Natural killer cell (primary cell): ENCODE data around the gene PTPRR. TPM values are rescaled to one million over a fixed set of nuclear protein-coding genes. Genes with fewer than 3 reads are reported as not detected.

Experiments used
- ATAC-seq, 3 donors: fragments of 150-1000 bp in 2 of 3; fragments of 200-7000 bp in 1 of 3; cut with Tn5 transposase; 1 replicate in 1 of 3; 2 replicates in 2 of 3; pipeline ENCODE4 v1.10.0; 2021; ENCODE audit warnings: mild to moderate bottlenecking in 2 of 3, moderate library complexity in 2 of 3
- DNase-seq, 2 donors: peaks; one replicate each; pipeline versions ENCODE4 v3.0.0 to v3.0.0-alpha.2; 2013 to 2021; ENCODE audit warnings: mixed read lengths in 1 of 2
- H3K27ac ChIP-seq: one replicate; pipeline ENCODE4 v1.5.1; 2013; ENCODE audit warnings: mild to moderate bottlenecking, low read length
- H3K27me3 ChIP-seq: one replicate; pipeline ENCODE4 v1.6.1; 2013; ENCODE audit warnings: low read length; ENCODE audit not compliant: control insufficient read depth, insufficient read depth
- H3K36me3 ChIP-seq: one replicate; pipeline ENCODE4 v1.6.1; 2013; ENCODE audit warnings: low read length; ENCODE audit not compliant: control insufficient read depth, insufficient read depth
- H3K4me1 ChIP-seq: one replicate; pipeline ENCODE4 v1.6.1; 2013; ENCODE audit warnings: low read length; ENCODE audit not compliant: control insufficient read depth, insufficient read depth
- H3K4me3 ChIP-seq: one replicate; pipeline ENCODE4 v1.5.1; 2013; ENCODE audit warnings: low read length
- H3K9me3 ChIP-seq: one replicate; pipeline ENCODE4 v1.6.1; 2013; ENCODE audit warnings: low read length; ENCODE audit not compliant: control insufficient read depth, insufficient read depth
- H3K27ac Mint-ChIP-seq, 2 donors: one replicate each; pipeline ENCODE4 v1.8.0; 2022; ENCODE audit warnings: mild to moderate bottlenecking in 2 of 2, mixed read lengths in 2 of 2, moderate library complexity in 1 of 2
- H3K27me3 Mint-ChIP-seq, 2 donors: one replicate each; pipeline ENCODE4 v1.8.0; 2022; ENCODE audit warnings: low read depth in 2 of 2, mixed read lengths in 2 of 2
- H3K36me3 Mint-ChIP-seq: one replicate; pipeline ENCODE4 v1.8.0; 2022; ENCODE audit warnings: mixed read lengths
- H3K4me1 Mint-ChIP-seq, 2 donors: one replicate each; pipeline ENCODE4 v1.8.0; 2022; ENCODE audit warnings: mixed read lengths in 2 of 2
- H3K4me3 Mint-ChIP-seq: one replicate; pipeline ENCODE4 v1.8.0; 2022; ENCODE audit warnings: mild to moderate bottlenecking, moderate library complexity, mixed read lengths
- H3K9me3 Mint-ChIP-seq, 2 donors: one replicate each; pipeline ENCODE4 v1.8.0; 2022; ENCODE audit warnings: mixed read lengths in 2 of 2
- WGBS: methylation state at CpG from one replicate; pipeline ENCODE4 v1.1.7; 2013; ENCODE audit warnings: missing lambda C conversion rate; ENCODE audit not compliant: insufficient coverage; 5-methylcytosine and 5-hydroxymethylcytosine counted together
- intact Hi-C: fragments of 100-400 bp; cut with micrococcal nuclease; formaldehyde crosslinking; loops from one replicate; pipeline ENCODE4 v1.14.2; 2022
- total RNA-seq, 4 donors: library from RNA; stranded (reverse); fragments of 120-200 nt in 1 of 4; gene quantifications; one replicate each; pipeline versions ENCODE4 v1.2.3 to v1.2.4, GENCODE V29; 2013 to 2022
- TF ChIP-seq, protein P1 (sequence below): fragments of 200-600 bp; IDR thresholded peaks from one replicate; pipeline ENCODE4 v1.8.0; 2022; ENCODE audit warnings: antibody characterized with exemption

The PTPRR gene
- total RNA-seq, 3 donors from 2014 or later (not counting 1 experiment from before 2014, with no cell fraction given), result 0.91 to 1.3 TPM; not detected in 1

DNA sequence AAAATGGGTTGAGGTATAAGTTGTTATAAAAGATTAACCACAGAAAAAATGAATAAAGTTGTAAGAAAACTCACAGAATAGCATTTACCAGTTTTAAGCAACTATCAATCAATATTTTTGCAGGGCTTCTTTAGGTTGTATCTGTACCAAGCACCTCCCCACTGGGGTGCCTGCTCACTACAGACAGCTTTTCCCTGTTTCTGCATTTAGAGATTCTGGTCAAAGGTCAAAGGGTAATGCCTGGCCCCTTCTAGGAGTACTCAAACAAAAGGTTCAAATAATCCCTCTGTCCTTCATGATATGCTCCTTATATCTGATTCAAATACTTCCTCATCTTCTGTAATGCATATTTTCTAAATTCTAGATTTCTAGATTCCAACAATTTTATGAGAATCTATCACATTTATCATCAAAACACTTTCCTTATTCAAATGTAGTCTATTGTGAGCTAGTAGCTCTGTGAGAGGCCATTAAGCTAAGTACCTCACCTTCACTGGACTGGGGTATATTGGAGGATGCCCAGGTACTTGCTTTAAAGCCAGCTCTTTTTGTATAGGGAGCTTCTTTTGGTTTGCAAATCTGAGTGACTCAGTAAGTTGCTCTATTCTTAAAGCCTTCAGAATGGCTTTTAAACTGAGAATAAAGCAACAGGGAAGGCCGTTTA lies 162.6 kb downstream of the PTPRR start:
- DNase-seq (no peak), ATAC-seq (no peak)
- H3K4me3 ChIP-seq, result no peak overlapping the region
- no peaks in the 10 kb centered on the region for H3K9me3 ChIP-seq
- no peaks in the 10 kb centered on the region for H3K4me1 ChIP-seq
- Mint-ChIP-seq H3K36me3 (no peaks in the 10 kb centered on the region), H3K4me1 (no peaks in the 10 kb centered on the region), H3K4me3 (no peak overlapping the region), H3K9me3 (no peaks in the 10 kb centered on the region), H3K27ac (no peak overlapping the region), H3K27me3 (peaks cover 4 to 20% of the 10 kb centered on the region in 2 donors)
- intact Hi-C loops, result no loop called here
- TF ChIP-seq, protein P1, sequence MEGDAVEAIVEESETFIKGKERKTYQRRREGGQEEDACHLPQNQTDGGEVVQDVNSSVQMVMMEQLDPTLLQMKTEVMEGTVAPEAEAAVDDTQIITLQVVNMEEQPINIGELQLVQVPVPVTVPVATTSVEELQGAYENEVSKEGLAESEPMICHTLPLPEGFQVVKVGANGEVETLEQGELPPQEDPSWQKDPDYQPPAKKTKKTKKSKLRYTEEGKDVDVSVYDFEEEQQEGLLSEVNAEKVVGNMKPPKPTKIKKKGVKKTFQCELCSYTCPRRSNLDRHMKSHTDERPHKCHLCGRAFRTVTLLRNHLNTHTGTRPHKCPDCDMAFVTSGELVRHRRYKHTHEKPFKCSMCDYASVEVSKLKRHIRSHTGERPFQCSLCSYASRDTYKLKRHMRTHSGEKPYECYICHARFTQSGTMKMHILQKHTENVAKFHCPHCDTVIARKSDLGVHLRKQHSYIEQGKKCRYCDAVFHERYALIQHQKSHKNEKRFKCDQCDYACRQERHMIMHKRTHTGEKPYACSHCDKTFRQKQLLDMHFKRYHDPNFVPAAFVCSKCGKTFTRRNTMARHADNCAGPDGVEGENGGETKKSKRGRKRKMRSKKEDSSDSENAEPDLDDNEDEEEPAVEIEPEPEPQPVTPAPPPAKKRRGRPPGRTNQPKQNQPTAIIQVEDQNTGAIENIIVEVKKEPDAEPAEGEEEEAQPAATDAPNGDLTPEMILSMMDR, result no peak
- no peaks in the 10 kb centered on the region for H3K27me3 ChIP-seq
- no peak overlapping the region for H3K27ac ChIP-seq
- H3K36me3 ChIP-seq, result no peaks in the 10 kb centered on the region
- 74% methylated on average over 1 of the region's 1 CpG for WGBS

DNA sequence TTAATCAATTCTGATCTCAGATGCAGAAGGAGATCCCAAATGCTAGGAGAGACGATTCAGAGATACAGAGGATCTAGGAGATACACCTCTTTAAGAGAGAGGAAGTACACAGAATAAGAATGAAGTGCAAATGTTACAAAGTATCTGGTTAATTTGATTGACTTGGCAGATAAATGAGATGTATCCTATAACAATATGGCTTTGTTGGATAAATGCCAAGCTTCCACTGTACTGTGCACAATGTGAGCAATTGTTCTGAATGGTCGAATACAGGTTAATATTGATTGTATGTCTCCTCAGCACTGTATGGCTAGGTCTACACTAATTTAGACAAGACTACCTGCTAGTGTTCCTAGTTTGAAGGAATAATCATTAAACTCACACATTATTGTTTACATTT lies 163.7 kb downstream of the PTPRR start:
- ATAC-seq (no peak), DNase-seq (no peak)
- intact Hi-C loops, result no loop called here
- WGBS, result 53% methylated on average over 1 of the region's 2 CpGs
- Mint-ChIP-seq H3K4me3 (no peak overlapping the region), H3K27me3 (peaks cover 7 to 32% of the 10 kb centered on the region in 2 donors), H3K36me3 (no peaks in the 10 kb centered on the region), H3K4me1 (no peaks in the 10 kb centered on the region), H3K27ac (no peak overlapping the region), H3K9me3 (no peaks in the 10 kb centered on the region)
- Histone ChIP-seq H3K4me1 (no peaks in the 10 kb centered on the region), H3K27me3 (no peaks in the 10 kb centered on the region), H3K9me3 (no peaks in the 10 kb centered on the region), H3K27ac (no peak overlapping the region), H3K4me3 (no peak overlapping the region), H3K36me3 (no peaks in the 10 kb centered on the region)
- TF ChIP-seq, protein P1, result no peak

DNA sequence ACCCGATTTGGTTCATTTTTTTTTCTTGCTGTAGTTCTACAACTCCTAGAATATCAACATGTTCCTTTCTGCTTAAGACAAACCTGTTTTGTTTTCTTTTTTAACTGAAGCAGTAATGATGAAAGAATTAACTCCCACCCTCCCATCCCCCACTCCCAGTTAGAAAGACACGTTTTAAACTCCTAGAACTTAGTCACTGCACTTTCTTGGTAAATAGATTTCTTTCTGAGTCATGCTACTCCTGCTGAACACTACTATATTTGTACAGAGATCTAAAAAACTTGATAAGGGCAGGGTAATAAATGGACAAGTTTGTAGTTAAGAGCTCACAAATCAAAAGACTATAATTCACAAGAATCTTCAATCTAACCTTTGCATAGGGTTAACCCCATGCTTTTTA lies 164.4 kb downstream of the PTPRR start:
- no peaks in the 10 kb centered on the region for H3K27me3 ChIP-seq
- no peak overlapping the region for H3K27ac Mint-ChIP-seq
- no peaks in the 10 kb centered on the region for H3K36me3 Mint-ChIP-seq

More for the DNA sequence above, 164.4 kb downstream of the PTPRR start:
- H3K4me1 Mint-ChIP-seq, result no peaks in the 10 kb centered on the region
- Histone ChIP-seq H3K4me1 (no peaks in the 10 kb centered on the region), H3K9me3 (no peaks in the 10 kb centered on the region), H3K36me3 (no peaks in the 10 kb centered on the region), H3K4me3 (no peak overlapping the region), H3K27ac (no peak overlapping the region)
- intact Hi-C loops, result no loop called here
- no peaks in the 10 kb centered on the region for H3K9me3 Mint-ChIP-seq
- TF ChIP-seq, protein P1, result no peak
- no CpG with 5 or more reads among the region's 2 CpGs for WGBS
- ATAC-seq (no peak), DNase-seq (no peak)
- H3K27me3 Mint-ChIP-seq, result peaks cover 11 to 39% of the 10 kb centered on the region in 2 donors
- no peak overlapping the region for H3K4me3 Mint-ChIP-seq
